Measurements from ENCODE around the gene NAALADL2. TPM values are rescaled to one million over a fixed set of nuclear protein-coding genes. Genes with fewer than 3 reads are reported as not detected.

NAALADL2 gene
- total and polyA plus RNA-seq, 2 donors (not counting 3 experiments of a cell fraction or from before 2014, with no cell fraction given), result 1.1 to 4.0 TPM

DNA sequence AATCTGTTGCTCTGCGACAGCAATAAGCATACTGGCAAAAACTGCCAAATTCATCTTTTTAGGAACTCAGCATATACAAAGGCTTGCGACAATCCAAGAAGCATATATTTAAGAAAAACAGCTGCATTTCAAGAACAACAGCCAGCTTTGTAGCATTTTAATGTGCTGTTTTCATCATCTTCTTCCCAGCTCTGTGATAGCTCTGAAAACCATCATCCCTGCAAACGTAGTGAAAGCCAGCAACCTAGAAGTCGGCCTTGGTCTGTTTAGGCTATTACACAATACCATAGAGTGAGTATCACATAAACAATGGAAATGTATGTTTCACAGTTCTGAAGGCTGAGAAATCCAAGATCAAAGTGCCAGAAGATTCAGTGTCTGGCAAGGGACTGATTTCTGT is 187.5 kb downstream of the NAALADL2 start:
- H3K4me2 ChIP-seq (ENCODE audit: insufficient read depth, low read length), result no peak overlapping the region
- no peaks in the 10 kb centered on the region for H3K9me3 ChIP-seq (replicated peaks; ENCODE audit: control insufficient read depth, insufficient read depth, low read length)
- intact Hi-C loops (cut with micrococcal nuclease) (no loop called here), dilution Hi-C loops (cut with MboI; ENCODE audit: extremely low pct_ligation_motif_present, low sequenced_read_pairs) (no loop called here)
- FAIRE-seq (no peak), DNase-seq (ENCODE audit: low read depth, low spot score) (no peak)
- H3K4me1 ChIP-seq (ENCODE audit: control insufficient read depth, extremely low read depth, insufficient read depth, low read length), result no peaks in the 10 kb centered on the region
- no peaks in the 10 kb centered on the region for H3K27me3 ChIP-seq (ENCODE audit: control insufficient read depth in 2 of 2, insufficient read depth in 2 of 2, low read length in 2 of 2)
- H3K4me3 ChIP-seq (replicated peaks in 1 of 3; ENCODE audit: insufficient read depth in 1 of 3, low read depth in 1 of 3, low read length in 3 of 3), result no peak overlapping the region
- POLR2A ChIA-PET, result no interaction called here
- CTCF ChIA-PET, result no interaction called here
- H3K36me3 ChIP-seq (ENCODE audit: control insufficient read depth in 2 of 2, extremely low read depth in 1 of 2, insufficient read depth in 2 of 2, low read length in 2 of 2), result no peaks in the 10 kb centered on the region
- no peaks in the 10 kb centered on the region for H3K79me2 ChIP-seq (ENCODE audit: control insufficient read depth, insufficient read depth, low read length)
- no peak overlapping the region for H3K9ac ChIP-seq (replicated peaks; ENCODE audit: extremely low read depth, insufficient read depth, low read length)
- H2AFZ ChIP-seq (ENCODE audit: low read depth, low read length), result no peak overlapping the region
- no peaks in the 10 kb centered on the region for H3K9me1 ChIP-seq (replicated peaks; ENCODE audit: control insufficient read depth, extremely low read depth, insufficient read depth, low read length)
- TF ChIP-seq GATA2 (IDR thresholded peaks at IDR 0.05; ENCODE audit: insufficient read depth, insufficient read length, low read depth, low read length), result no peak
- TF ChIP-seq, protein P1, sequence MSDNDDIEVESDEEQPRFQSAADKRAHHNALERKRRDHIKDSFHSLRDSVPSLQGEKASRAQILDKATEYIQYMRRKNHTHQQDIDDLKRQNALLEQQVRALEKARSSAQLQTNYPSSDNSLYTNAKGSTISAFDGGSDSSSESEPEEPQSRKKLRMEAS (IDR thresholded peaks at IDR 0.05; ENCODE audit: insufficient read depth, insufficient read length), result no peak
- no peak overlapping the region for H3K27ac ChIP-seq (ENCODE audit: insufficient read depth, low read depth, low read length)
- no TSS peak for BruUV-seq (replicated peaks)
- no peaks in the 10 kb centered on the region for H4K20me1 ChIP-seq (replicated peaks; ENCODE audit: control insufficient read depth, extremely low read depth, insufficient read depth, low read length)

DNA sequence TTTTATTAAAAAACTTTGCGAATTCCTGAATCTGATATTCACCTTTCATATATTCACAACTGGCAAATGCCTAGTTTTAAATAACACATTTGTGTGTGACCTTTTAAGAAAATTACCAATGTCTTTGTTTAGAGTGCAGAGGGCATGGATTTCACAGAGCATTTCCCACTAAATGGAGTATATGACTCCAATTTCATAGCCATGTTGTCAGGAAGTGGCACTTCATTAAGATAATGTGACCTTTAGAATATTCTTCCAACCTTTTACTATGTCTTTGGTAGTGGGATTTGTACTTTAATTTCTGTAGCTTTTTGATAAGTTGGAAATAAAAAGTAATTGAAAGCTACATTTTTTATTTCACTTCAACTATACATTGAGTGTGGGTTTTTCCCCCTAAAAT is 188.7 kb downstream of the NAALADL2 start:
- no peak overlapping the region for H2AFZ ChIP-seq (ENCODE audit: low read depth, low read length)
- ChIA-PET POLR2A (no interaction called here), CTCF (no interaction called here)
- DNase-seq (ENCODE audit: low read depth, low spot score) (no peak), FAIRE-seq (no peak)
- H3K27ac ChIP-seq (ENCODE audit: insufficient read depth, low read depth, low read length), result no peak overlapping the region
- no peaks in the 10 kb centered on the region for H3K9me3 ChIP-seq (replicated peaks; ENCODE audit: control insufficient read depth, insufficient read depth, low read length)
- no peak overlapping the region for H3K4me3 ChIP-seq (replicated peaks in 1 of 3; ENCODE audit: insufficient read depth in 1 of 3, low read depth in 1 of 3, low read length in 3 of 3)
- H3K4me2 ChIP-seq (ENCODE audit: insufficient read depth, low read length), result no peak overlapping the region
- no peaks in the 10 kb centered on the region for H3K79me2 ChIP-seq (ENCODE audit: control insufficient read depth, insufficient read depth, low read length)
- dilution Hi-C loops (cut with MboI; ENCODE audit: extremely low pct_ligation_motif_present, low sequenced_read_pairs), result no loop called here
- no peaks in the 10 kb centered on the region for H3K9me1 ChIP-seq (replicated peaks; ENCODE audit: control insufficient read depth, extremely low read depth, insufficient read depth, low read length)
- no peaks in the 10 kb centered on the region for H3K36me3 ChIP-seq (ENCODE audit: control insufficient read depth in 2 of 2, extremely low read depth in 1 of 2, insufficient read depth in 2 of 2, low read length in 2 of 2)
- no peaks in the 10 kb centered on the region for H4K20me1 ChIP-seq (replicated peaks; ENCODE audit: control insufficient read depth, extremely low read depth, insufficient read depth, low read length)
- no peaks in the 10 kb centered on the region for H3K4me1 ChIP-seq (ENCODE audit: control insufficient read depth, extremely low read depth, insufficient read depth, low read length)
- intact Hi-C loops (cut with micrococcal nuclease), result no loop called here
- H3K9ac ChIP-seq (replicated peaks; ENCODE audit: extremely low read depth, insufficient read depth, low read length), result no peak overlapping the region
- no peaks in the 10 kb centered on the region for H3K27me3 ChIP-seq (ENCODE audit: control insufficient read depth in 2 of 2, insufficient read depth in 2 of 2, low read length in 2 of 2)
- TF ChIP-seq POLR2A (IDR thresholded peaks at IDR 0.05; ENCODE audit: low read depth, low read length), result no peak
- no peak for TF ChIP-seq JUN (IDR thresholded peaks at IDR 0.05; ENCODE audit: borderline replicate concordance, insufficient read depth, insufficient read length, low read depth)
- TF ChIP-seq, protein P2, sequence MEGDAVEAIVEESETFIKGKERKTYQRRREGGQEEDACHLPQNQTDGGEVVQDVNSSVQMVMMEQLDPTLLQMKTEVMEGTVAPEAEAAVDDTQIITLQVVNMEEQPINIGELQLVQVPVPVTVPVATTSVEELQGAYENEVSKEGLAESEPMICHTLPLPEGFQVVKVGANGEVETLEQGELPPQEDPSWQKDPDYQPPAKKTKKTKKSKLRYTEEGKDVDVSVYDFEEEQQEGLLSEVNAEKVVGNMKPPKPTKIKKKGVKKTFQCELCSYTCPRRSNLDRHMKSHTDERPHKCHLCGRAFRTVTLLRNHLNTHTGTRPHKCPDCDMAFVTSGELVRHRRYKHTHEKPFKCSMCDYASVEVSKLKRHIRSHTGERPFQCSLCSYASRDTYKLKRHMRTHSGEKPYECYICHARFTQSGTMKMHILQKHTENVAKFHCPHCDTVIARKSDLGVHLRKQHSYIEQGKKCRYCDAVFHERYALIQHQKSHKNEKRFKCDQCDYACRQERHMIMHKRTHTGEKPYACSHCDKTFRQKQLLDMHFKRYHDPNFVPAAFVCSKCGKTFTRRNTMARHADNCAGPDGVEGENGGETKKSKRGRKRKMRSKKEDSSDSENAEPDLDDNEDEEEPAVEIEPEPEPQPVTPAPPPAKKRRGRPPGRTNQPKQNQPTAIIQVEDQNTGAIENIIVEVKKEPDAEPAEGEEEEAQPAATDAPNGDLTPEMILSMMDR (IDR thresholded peaks at IDR 0.05; ENCODE audit: extremely low read depth in 1 of 2, insufficient read depth in 1 of 2, low read depth in 1 of 2, low read length in 2 of 2), result no peak
- no peak for TF ChIP-seq FOS (IDR thresholded peaks at IDR 0.05; ENCODE audit: borderline replicate concordance, insufficient read depth, low read length)
- TF ChIP-seq GATA2 (IDR thresholded peaks at IDR 0.05; ENCODE audit: insufficient read depth, insufficient read length, low read depth, low read length), result no peak
- TF ChIP-seq POLR2AphosphoS5 (IDR thresholded peaks at IDR 0.05; ENCODE audit: insufficient read depth, low read depth, low read length), result no peak
- no TSS peak for BruUV-seq (replicated peaks)

Measured in endothelial cell of umbilical vein (primary cell).